Measurements from ENCODE around the gene KRT35. TPM values are rescaled to one million over a fixed set of nuclear protein-coding genes. Genes with fewer than 3 reads are reported as not detected.

The KRT35 gene
- total RNA-seq, 1 donor from 2014 or later = not detected

- Mint-ChIP-seq H3K27ac (no peak overlapping the region), H3K9me3 (no peaks in the 10 kb centered on the region), H3K4me3 (no peak overlapping the region), H3K27me3 (peaks cover 24% of the 10 kb centered on the region), H3K4me1 (no peaks in the 10 kb centered on the region), H3K36me3 (ENCODE audit: low read depth) (no peaks in the 10 kb centered on the region)
- ChIA-PET CTCF (no interaction called here), POLR2A (no interaction called here)
- ATAC-seq (ENCODE audit: low read depth) (no peak), DNase-seq (no peak)
- intact Hi-C loops (cut with micrococcal nuclease) = no loop called here
- TF ChIP-seq, protein P1, sequence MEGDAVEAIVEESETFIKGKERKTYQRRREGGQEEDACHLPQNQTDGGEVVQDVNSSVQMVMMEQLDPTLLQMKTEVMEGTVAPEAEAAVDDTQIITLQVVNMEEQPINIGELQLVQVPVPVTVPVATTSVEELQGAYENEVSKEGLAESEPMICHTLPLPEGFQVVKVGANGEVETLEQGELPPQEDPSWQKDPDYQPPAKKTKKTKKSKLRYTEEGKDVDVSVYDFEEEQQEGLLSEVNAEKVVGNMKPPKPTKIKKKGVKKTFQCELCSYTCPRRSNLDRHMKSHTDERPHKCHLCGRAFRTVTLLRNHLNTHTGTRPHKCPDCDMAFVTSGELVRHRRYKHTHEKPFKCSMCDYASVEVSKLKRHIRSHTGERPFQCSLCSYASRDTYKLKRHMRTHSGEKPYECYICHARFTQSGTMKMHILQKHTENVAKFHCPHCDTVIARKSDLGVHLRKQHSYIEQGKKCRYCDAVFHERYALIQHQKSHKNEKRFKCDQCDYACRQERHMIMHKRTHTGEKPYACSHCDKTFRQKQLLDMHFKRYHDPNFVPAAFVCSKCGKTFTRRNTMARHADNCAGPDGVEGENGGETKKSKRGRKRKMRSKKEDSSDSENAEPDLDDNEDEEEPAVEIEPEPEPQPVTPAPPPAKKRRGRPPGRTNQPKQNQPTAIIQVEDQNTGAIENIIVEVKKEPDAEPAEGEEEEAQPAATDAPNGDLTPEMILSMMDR (IDR thresholded peaks at IDR 0.05) = no peak
Observed at GRCh38 chr17:41442739-41443138, 38.2 kb downstream of the KRT35 start.

DNA sequence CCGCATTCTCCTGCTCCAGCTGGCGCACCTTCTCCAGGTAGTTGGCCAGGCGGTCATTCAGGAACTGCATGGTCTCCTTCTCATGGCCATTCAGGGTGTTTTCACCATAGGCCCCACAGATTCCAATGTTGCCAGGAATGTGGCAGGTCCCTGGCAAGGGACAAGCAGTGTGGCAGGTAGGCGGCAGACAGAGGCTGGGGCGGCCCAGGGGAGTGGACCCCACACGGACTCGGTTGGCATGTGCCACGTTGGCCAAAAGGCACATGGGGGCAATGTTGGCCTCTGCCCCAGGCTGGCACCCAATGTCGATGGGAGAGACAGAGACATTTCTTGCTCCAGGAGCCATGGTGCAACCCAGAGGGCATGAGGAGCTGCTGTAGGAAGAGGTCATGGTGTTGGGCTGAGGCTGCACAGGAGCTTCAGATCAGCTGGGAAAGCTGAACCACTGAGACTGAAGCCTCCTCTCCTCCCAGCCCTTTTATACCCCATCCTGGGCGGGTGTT lies 40.4 kb downstream of the KRT35 start, which contains the start of gene KRT38:
KRT38 (minus strand) TSS at position 453 of the 503 bp plus-strand sequence; CDS start at position 391, 62 bp downstream.
- POLR2A ChIA-PET = no interaction called here
- H3K27ac Mint-ChIP-seq = no peak within 1 kb of the TSS
- H3K4me1 Mint-ChIP-seq = no peaks in the 10 kb centered on the region
- CTCF ChIA-PET = no interaction called here
- peaks cover 21% of the 10 kb centered on the region for H3K27me3 Mint-ChIP-seq
- no peaks in the 10 kb centered on the region for H3K36me3 Mint-ChIP-seq (ENCODE audit: low read depth)
- H3K9me3 Mint-ChIP-seq = no peaks in the 10 kb centered on the region
- TF ChIP-seq, protein P1 (IDR thresholded peaks at IDR 0.05) = no peak
- no peak for DNase-seq
- intact Hi-C loops (cut with micrococcal nuclease) = no loop called here
- H3K4me3 Mint-ChIP-seq = no peak within 1 kb of the TSS
- no peak for ATAC-seq (ENCODE audit: low read depth)

DNA sequence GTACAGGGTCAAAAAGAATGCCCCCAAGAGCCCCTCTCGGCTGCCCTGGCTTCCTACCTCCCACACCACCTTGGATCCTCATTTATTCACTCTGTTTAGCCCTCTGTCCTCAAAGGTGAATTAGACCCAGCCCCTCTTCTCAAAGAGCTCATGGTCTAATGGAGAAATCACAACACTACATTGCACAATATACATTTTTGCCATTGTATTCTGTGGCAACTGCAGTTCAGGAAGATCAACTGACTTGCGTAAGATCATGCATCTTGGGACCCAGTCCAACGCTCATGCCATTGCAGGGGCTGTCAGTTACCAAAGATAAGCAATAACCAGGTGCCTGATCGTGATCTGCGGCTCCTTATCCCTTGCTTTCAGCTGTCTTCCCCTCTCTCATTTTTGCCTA lies 41.6 kb downstream of the KRT35 start:
- CTCF ChIA-PET = no interaction called here
- H3K36me3 Mint-ChIP-seq (ENCODE audit: low read depth) = no peaks in the 10 kb centered on the region
- ATAC-seq (ENCODE audit: low read depth) = no peak

GRCh38 chr17:41437769-41438168 lies 43.2 kb downstream of the KRT35 start:
- DNase-seq = no peak
- Mint-ChIP-seq H3K4me1 (no peaks in the 10 kb centered on the region), H3K27me3 (peaks cover 19% of the 10 kb centered on the region), H3K9me3 (no peaks in the 10 kb centered on the region), H3K27ac (no peak overlapping the region), H3K36me3 (ENCODE audit: low read depth) (no peaks in the 10 kb centered on the region), H3K4me3 (no peak overlapping the region)
- TF ChIP-seq, protein P1 (IDR thresholded peaks at IDR 0.05) = no peak
- CTCF ChIA-PET = no interaction called here
- intact Hi-C loops (cut with micrococcal nuclease) = no loop called here
- ATAC-seq (ENCODE audit: low read depth) = no peak
- POLR2A ChIA-PET = no interaction called here

More for the DNA sequence above, 41.6 kb downstream of the KRT35 start:
- POLR2A ChIA-PET = no interaction called here
- TF ChIP-seq, protein P1 (IDR thresholded peaks at IDR 0.05) = no peak
- Mint-ChIP-seq H3K4me3 (no peak overlapping the region), H3K27ac (no peak overlapping the region), H3K27me3 (peaks cover 20% of the 10 kb centered on the region), H3K9me3 (no peaks in the 10 kb centered on the region), H3K4me1 (no peaks in the 10 kb centered on the region)
- no peak for DNase-seq
- intact Hi-C loops (cut with micrococcal nuclease) = no loop called here

DNA sequence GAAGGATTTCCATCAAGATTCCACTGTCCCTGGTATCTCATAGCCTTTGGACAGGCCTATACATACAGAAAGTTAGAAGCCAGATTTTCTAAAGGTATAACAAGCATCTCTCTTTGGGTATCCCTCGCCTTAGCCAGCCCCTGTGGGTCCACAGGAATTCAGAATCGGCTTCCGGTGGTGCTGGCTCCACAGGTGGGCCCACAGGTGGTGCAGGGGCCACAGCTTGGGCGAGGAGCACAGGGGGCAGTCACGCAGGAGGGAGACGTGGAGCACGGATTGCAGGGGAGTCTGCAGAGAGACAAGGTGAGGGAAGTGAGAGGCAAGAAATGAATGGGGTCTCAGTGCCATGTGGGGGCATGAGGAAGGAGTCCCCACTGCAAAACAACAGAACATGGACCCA lies 43.7 kb downstream of the KRT35 start:
- intact Hi-C loops (cut with micrococcal nuclease) = no loop called here
- POLR2A ChIA-PET = no interaction called here
- Mint-ChIP-seq H3K36me3 (ENCODE audit: low read depth) (no peaks in the 10 kb centered on the region), H3K9me3 (no peaks in the 10 kb centered on the region), H3K27me3 (peaks cover 14% of the 10 kb centered on the region), H3K4me3 (no peak overlapping the region), H3K27ac (no peak overlapping the region), H3K4me1 (no peaks in the 10 kb centered on the region)
- TF ChIP-seq, protein P1 (IDR thresholded peaks at IDR 0.05) = no peak
- ATAC-seq (ENCODE audit: low read depth) = no peak
- no peak for DNase-seq
- CTCF ChIA-PET = no interaction called here
